ENCODE data around the gene EPB41L4A. TPM values are rescaled to one million over a fixed set of nuclear protein-coding genes. Genes with fewer than 3 reads are reported as not detected.

The EPB41L4A gene
- total and polyA plus RNA-seq, 2 donors (not counting 3 experiments of a cell fraction or from before 2014, with no cell fraction given): 6.0 to 17.9 TPM

- no peak for FAIRE-seq
- no peak for DNase-seq (ENCODE audit: low read depth, low spot score)
- no TSS peak for BruUV-seq (replicated peaks)
- no peak overlapping the region for H3K4me2 ChIP-seq (ENCODE audit: insufficient read depth, low read length)
- H3K9ac ChIP-seq (replicated peaks; ENCODE audit: extremely low read depth, insufficient read depth, low read length): no peak overlapping the region
- CTCF ChIA-PET: interaction anchor here (3.4 kb wide), 1 partner anchor 224 kb away, joined by 22 read pairs; the partner anchor contains the start of gene EPB41L4A
- intact Hi-C loops (cut with micrococcal nuclease) (no loop called here), dilution Hi-C loops (cut with MboI; ENCODE audit: extremely low pct_ligation_motif_present, low sequenced_read_pairs) (no loop called here)
- H2AFZ ChIP-seq (ENCODE audit: low read depth, low read length): no peak overlapping the region
- no peaks in the 10 kb centered on the region for H3K27me3 ChIP-seq (ENCODE audit: control insufficient read depth in 2 of 2, insufficient read depth in 2 of 2, low read length in 2 of 2)
- peaks cover 0 to 3% of the 10 kb centered on the region in 2 experiments for H3K36me3 ChIP-seq (ENCODE audit: control insufficient read depth in 2 of 2, extremely low read depth in 1 of 2, insufficient read depth in 2 of 2, low read length in 2 of 2)
- H3K27ac ChIP-seq (ENCODE audit: insufficient read depth, low read depth, low read length): no peak overlapping the region
- no peaks in the 10 kb centered on the region for H3K79me2 ChIP-seq (ENCODE audit: control insufficient read depth, insufficient read depth, low read length)
- H3K4me1 ChIP-seq (ENCODE audit: control insufficient read depth, extremely low read depth, insufficient read depth, low read length): no peaks in the 10 kb centered on the region
- no peak for TF ChIP-seq POLR2AphosphoS5 (IDR thresholded peaks at IDR 0.05; ENCODE audit: insufficient read depth, low read depth, low read length)
- TF ChIP-seq FOS (IDR thresholded peaks at IDR 0.05; ENCODE audit: borderline replicate concordance, insufficient read depth, low read length): no peak
- no peak for TF ChIP-seq JUN (IDR thresholded peaks at IDR 0.05; ENCODE audit: borderline replicate concordance, insufficient read depth, insufficient read length, low read depth)
- TF ChIP-seq CTCF (IDR thresholded peaks at IDR 0.05; ENCODE audit: extremely low read depth in 1 of 2, insufficient read depth in 1 of 2, low read depth in 1 of 2, low read length in 2 of 2): no peak
- TF ChIP-seq POLR2A (IDR thresholded peaks at IDR 0.05; ENCODE audit: low read depth, low read length): no peak
- no peak for TF ChIP-seq EZH2 (IDR thresholded peaks at IDR 0.05; ENCODE audit: borderline replicate concordance, low read depth, low read length, severe bottlenecking)
- TF ChIP-seq MAX (IDR thresholded peaks at IDR 0.05; ENCODE audit: insufficient read depth, insufficient read length): no peak
- TF ChIP-seq MYC (IDR thresholded peaks at IDR 0.05; ENCODE audit: low read depth, low read length): no peak
- no peak for TF ChIP-seq GATA2 (IDR thresholded peaks at IDR 0.05; ENCODE audit: insufficient read depth, insufficient read length, low read depth, low read length)
- POLR2A ChIA-PET: no interaction called here
- no peaks in the 10 kb centered on the region for H3K9me3 ChIP-seq (replicated peaks; ENCODE audit: control insufficient read depth, insufficient read depth, low read length)
- no peak overlapping the region for H3K4me3 ChIP-seq (replicated peaks in 1 of 3; ENCODE audit: insufficient read depth in 1 of 3, low read depth in 1 of 3, low read length in 3 of 3)
- no peaks in the 10 kb centered on the region for H3K9me1 ChIP-seq (replicated peaks; ENCODE audit: control insufficient read depth, extremely low read depth, insufficient read depth, low read length)
- no peaks in the 10 kb centered on the region for H4K20me1 ChIP-seq (replicated peaks; ENCODE audit: control insufficient read depth, extremely low read depth, insufficient read depth, low read length)
Measured at GRCh38 chr5:112195924-112196323, 223.2 kb downstream of the EPB41L4A start.
